ENCODE measurements around the gene WNT1.

WNT1 gene

GRCh38 chr12:49031573-49032161 lies 53.5 kb downstream of the WNT1 start:
- 97% methylated on average over 3 of the region's 8 CpGs for WGBS (ENCODE audit: insufficient coverage)
- CTCF ChIA-PET = interaction anchor here (0.6 to 10.7 kb wide), 7 partner anchors 7 to 47 kb away, joined by 3 to 121 read pairs (median 5); no protein-coding TSS in a partner anchor
- H3K27ac ChIP-seq (ENCODE audit: insufficient read depth in 1 of 2, low read depth in 1 of 2, low read length in 2 of 2, poor library complexity in 1 of 2, severe bottlenecking in 2 of 2) = no peak overlapping the region
- no peaks in the 10 kb centered on the region for H3K27me3 ChIP-seq (replicated peaks in 2 of 5; ENCODE audit: control insufficient read depth in 4 of 5, insufficient read depth in 5 of 5, low read length in 4 of 5)
- peaks cover 11 to 94% (median 82%) of the 10 kb centered on the region in 4 experiments for H3K36me3 ChIP-seq (ENCODE audit: control insufficient read depth in 4 of 4, insufficient read depth in 4 of 4, low read length in 3 of 4)
- no peaks in the 10 kb centered on the region for H3K4me1 ChIP-seq (ENCODE audit: control extremely low read depth in 1 of 4, control insufficient read depth in 4 of 4, insufficient read depth in 4 of 4, low read length in 3 of 4)
- H3K4me3 ChIP-seq (ENCODE audit: control insufficient read depth in 1 of 7, extremely low read depth in 1 of 7, insufficient read depth in 4 of 7, low read depth in 2 of 7, low read length in 6 of 7) = no peak overlapping the region
- POLR2A ChIA-PET = interaction anchor here (0.6 kb wide), 1 partner anchor 223 kb away, joined by 3 read pairs; no protein-coding TSS in a partner anchor
- DNase-seq = no peak
- no peaks in the 10 kb centered on the region for H3K9me3 ChIP-seq (ENCODE audit: control extremely low read depth in 1 of 5, control insufficient read depth in 4 of 5, insufficient read depth in 2 of 5, low read depth in 1 of 5, low read length in 4 of 5)
